Measurements from ENCODE around the gene UBE2E2.

GRCh38 chr3:23602971-23603370, 399.8 kb downstream of the UBE2E2 start:
- TF ChIP-seq CEBPB (IDR thresholded peaks at IDR 0.05) (no peak), TAF1 (IDR thresholded peaks at IDR 0.05; ENCODE audit: low read depth) (no peak), TCF12 (IDR thresholded peaks at IDR 0.05; ENCODE audit: low read depth) (no peak), NFIC (IDR thresholded peaks at IDR 0.05) (no peak)

All from Ishikawa (cell line).